ENCODE data around the gene TGFBR3.

- TF ChIP-seq, protein P1, sequence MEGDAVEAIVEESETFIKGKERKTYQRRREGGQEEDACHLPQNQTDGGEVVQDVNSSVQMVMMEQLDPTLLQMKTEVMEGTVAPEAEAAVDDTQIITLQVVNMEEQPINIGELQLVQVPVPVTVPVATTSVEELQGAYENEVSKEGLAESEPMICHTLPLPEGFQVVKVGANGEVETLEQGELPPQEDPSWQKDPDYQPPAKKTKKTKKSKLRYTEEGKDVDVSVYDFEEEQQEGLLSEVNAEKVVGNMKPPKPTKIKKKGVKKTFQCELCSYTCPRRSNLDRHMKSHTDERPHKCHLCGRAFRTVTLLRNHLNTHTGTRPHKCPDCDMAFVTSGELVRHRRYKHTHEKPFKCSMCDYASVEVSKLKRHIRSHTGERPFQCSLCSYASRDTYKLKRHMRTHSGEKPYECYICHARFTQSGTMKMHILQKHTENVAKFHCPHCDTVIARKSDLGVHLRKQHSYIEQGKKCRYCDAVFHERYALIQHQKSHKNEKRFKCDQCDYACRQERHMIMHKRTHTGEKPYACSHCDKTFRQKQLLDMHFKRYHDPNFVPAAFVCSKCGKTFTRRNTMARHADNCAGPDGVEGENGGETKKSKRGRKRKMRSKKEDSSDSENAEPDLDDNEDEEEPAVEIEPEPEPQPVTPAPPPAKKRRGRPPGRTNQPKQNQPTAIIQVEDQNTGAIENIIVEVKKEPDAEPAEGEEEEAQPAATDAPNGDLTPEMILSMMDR (IDR thresholded peaks at IDR 0.05; ENCODE audit: low read depth, low read length): no peak
- TF ChIP-seq EZH2phosphoT487 (IDR thresholded peaks at IDR 0.05; ENCODE audit: low read depth): no peak
Measured at GRCh38 chr1:91844862-91845528, 41.0 kb downstream of the TGFBR3 start.

Measured in OCI-LY3 (cell line).